ENCODE measurements around the gene ACAP1. TPM values are rescaled to one million over a fixed set of nuclear protein-coding genes. Genes with fewer than 3 reads are reported as not detected.

Gene ACAP1
- total RNA-seq, 2 donors from 2014 or later = 0.99 to 2.1 TPM

DNA sequence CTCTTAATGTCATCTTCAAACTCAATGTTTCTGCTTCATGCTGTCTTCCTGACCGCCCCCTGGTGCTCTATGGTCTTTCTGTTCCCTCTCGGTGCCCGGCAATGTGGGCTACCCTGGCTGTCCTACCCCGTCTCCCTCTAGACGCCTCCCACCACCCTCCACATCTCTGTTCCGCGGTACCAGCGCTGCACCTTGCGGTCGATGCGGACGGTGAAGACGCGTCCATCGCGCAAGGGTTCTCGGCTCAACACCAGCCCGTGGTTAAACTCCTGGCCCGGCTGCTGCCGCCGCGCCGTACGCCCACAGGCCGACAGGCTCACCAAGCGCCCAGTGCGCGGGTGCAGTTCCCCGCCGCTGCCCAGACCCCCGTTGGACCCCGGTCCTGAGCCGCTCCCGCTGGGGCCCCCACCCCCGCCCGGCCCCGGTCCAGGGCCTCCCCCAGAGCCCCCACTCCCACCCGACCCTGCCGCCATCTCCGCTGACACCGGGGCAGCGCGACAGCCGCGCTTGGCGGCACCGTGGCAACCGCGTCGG lies 7.4 kb upstream of the ACAP1 start, which contains the start of gene NEURL4:
Gene NEURL4, minus strand, starts transcription at position 496 of the 534 bp plus-strand sequence. Its CDS starts 23 bp downstream, at position 473.
- Histone ChIP-seq H3K36me3 (replicated peaks in 1 of 2; ENCODE audit: insufficient read depth in 1 of 2, low read depth in 2 of 2) (peaks cover 0 to 4% of the 10 kb centered on the region in 2 donors), H3K27me3 (no peaks in the 10 kb centered on the region), H3K27ac (peak within 1 kb of the TSS; percentile 79 to 92 (median 89)), H3K4me1 (peaks cover 25% of the 10 kb centered on the region), H3K9me3 (no peaks in the 10 kb centered on the region), H3K4me3 (peak within 1 kb of the TSS; percentile 85 to 94)
- 0% methylated on average over 10 to 47 of the region's 50 CpGs for WGBS, 2 donors
- intact Hi-C loops (cut with DNase I) = no loop called here
- TF ChIP-seq POLR2A (IDR thresholded peaks at IDR 0.05) = no peak
- TF ChIP-seq, protein P1, sequence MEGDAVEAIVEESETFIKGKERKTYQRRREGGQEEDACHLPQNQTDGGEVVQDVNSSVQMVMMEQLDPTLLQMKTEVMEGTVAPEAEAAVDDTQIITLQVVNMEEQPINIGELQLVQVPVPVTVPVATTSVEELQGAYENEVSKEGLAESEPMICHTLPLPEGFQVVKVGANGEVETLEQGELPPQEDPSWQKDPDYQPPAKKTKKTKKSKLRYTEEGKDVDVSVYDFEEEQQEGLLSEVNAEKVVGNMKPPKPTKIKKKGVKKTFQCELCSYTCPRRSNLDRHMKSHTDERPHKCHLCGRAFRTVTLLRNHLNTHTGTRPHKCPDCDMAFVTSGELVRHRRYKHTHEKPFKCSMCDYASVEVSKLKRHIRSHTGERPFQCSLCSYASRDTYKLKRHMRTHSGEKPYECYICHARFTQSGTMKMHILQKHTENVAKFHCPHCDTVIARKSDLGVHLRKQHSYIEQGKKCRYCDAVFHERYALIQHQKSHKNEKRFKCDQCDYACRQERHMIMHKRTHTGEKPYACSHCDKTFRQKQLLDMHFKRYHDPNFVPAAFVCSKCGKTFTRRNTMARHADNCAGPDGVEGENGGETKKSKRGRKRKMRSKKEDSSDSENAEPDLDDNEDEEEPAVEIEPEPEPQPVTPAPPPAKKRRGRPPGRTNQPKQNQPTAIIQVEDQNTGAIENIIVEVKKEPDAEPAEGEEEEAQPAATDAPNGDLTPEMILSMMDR (IDR thresholded peaks at IDR 0.05) = no peak
- no peak for DNase-seq
- peak; percentile 19 for ATAC-seq

DNA sequence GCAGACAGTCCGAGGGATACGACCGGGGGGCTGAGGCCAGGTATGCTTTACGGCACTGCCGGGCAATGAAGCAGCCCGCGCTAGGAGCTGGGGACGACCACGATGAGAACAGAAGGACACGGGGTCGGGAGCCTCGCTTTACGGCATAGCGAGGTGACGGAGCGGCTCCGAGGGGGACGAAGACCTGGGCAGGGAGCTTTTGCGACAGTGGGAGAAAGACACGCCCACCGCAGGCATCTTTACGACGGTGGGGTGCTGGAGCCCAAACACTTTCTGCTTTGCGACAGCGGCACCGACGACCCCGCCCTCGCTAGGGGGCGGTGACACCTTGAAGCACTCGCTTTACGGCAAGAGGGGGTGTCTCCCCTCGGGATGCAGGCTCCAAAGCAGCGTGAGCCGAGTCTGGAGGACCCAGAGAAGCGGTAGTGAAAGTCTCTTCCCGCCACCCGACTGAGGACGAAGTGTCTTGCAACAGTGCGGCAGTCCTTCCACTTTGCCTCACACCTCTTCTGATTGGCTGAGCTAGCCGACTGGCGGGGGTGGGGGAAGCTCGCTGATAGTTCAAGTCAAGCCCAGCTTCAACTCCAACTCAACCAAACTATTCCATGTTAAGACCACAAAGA lies 6.8 kb upstream of the ACAP1 start:
- H3K4me1 ChIP-seq = peaks cover 25% of the 10 kb centered on the region
- peak; percentile 90 for ATAC-seq

DNA sequence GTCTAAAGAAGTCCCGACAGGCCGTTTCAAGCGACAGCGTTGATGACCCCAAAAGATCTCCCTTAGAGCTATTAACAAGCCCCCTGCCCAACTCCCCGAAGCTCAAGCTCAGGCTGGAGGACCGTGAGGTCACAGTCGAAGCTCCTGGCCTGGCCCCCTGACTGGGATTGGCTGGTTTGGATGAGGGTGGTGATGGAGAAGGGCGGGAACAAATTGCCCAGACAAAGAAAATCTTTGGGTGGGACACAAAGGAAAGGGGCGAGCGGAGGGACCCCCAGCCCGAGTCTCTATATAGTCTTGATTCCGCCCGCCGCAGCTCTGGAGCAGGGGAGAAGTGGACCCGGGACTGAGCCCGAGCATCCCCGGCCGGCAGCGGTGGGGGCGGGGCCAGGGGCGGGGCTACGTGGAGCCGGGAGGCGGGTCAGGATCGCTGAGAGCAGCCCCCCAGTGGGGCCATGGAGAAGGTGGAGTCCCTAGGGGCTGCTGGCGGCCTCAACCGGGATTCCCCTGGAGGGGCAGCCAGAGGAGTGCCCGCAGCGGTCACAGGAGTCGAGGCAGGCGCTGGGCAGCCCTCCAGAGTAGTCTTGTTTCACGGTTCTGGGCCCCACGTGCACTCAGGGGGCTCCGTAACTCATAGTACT lies 6.2 kb upstream of the ACAP1 start:
- H3K36me3 ChIP-seq (replicated peaks in 1 of 2; ENCODE audit: insufficient read depth in 1 of 2, low read depth in 2 of 2) = peaks cover 0 to 3% of the 10 kb centered on the region in 2 donors
- H3K9me3 ChIP-seq = no peaks in the 10 kb centered on the region
- no peak for TF ChIP-seq POLR2A (IDR thresholded peaks at IDR 0.05)
- TF ChIP-seq, protein P1 (IDR thresholded peaks at IDR 0.05) = no peak
- peak; percentile 62 to 79 (median 72) for DNase-seq
- no peaks in the 10 kb centered on the region for H3K27me3 ChIP-seq
- H3K4me1 ChIP-seq = peaks cover 25% of the 10 kb centered on the region
- intact Hi-C loops (cut with DNase I) = no loop called here
- peak overlapping the region; percentile 79 to 92 (median 89) for H3K27ac ChIP-seq
- peak overlapping the region; percentile 5 to 94 for H3K4me3 ChIP-seq
- ATAC-seq = peak; percentile 44
- WGBS, 2 donors = 0% methylated on average over 21 to 26 of the region's 34 CpGs

More for the DNA sequence above, 6.8 kb upstream of the ACAP1 start:
- TF ChIP-seq POLR2A (IDR thresholded peaks at IDR 0.05) = peak; percentile 29 to 87 (median 76)
- TF ChIP-seq, protein P1 (IDR thresholded peaks at IDR 0.05) = peak in 1 of 7 experiments; percentile 1
- peak overlapping the region; percentile 85 to 94 for H3K4me3 ChIP-seq
- no peaks in the 10 kb centered on the region for H3K27me3 ChIP-seq
- peak overlapping the region; percentile 79 to 92 (median 89) for H3K27ac ChIP-seq
- 0% methylated on average over 43 of the region's 43 CpGs; no CpG with 5 or more reads in 1 of the 2 donors for WGBS, 2 donors
- DNase-seq = peak; percentile 98 to 100 (median 99)
- H3K9me3 ChIP-seq = no peaks in the 10 kb centered on the region
- intact Hi-C loops (cut with DNase I) = no loop called here
- H3K36me3 ChIP-seq (replicated peaks in 1 of 2; ENCODE audit: insufficient read depth in 1 of 2, low read depth in 2 of 2) = peaks cover 0 to 4% of the 10 kb centered on the region in 2 donors

DNA sequence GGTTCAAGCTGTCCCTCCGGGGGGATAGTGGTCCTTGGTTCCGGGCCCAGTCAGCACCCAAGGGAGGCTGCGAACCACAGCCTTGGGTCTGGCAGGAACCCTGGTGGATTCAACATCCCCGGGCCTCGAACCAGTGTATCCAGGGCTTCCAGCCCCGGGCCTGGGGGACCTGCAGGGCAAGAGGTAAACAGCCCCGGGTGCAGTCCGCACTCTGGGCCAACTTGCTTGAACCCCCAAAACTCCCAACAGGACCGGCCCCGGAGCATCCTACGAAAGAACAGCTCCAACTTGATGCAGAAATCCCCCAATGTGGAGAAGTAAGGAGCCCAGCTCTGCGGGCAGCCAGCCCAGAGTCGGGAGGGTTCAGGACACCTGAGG lies 5.7 kb upstream of the ACAP1 start:
- intact Hi-C loops (cut with DNase I) = no loop called here
- ATAC-seq = no peak
- no peak for DNase-seq

More for the DNA sequence above, 5.7 kb upstream of the ACAP1 start:
- H3K4me1 ChIP-seq = peaks cover 25% of the 10 kb centered on the region
- H3K27ac ChIP-seq = peak overlapping the region in 3 of 4 donors; percentile 79 to 92 (median 92)
- H3K9me3 ChIP-seq = no peaks in the 10 kb centered on the region
- TF ChIP-seq, protein P1 (IDR thresholded peaks at IDR 0.05) = no peak
- no peak for TF ChIP-seq POLR2A (IDR thresholded peaks at IDR 0.05)
- H3K4me3 ChIP-seq = no peak overlapping the region
- H3K27me3 ChIP-seq = no peaks in the 10 kb centered on the region
- no peaks in the 10 kb centered on the region for H3K36me3 ChIP-seq (replicated peaks in 1 of 2; ENCODE audit: insufficient read depth in 1 of 2, low read depth in 2 of 2)
- WGBS, 2 donors = 50 to 54% methylated on average over 12 of the region's 13 CpGs

Data from body of pancreas (tissue), 4 donors.